ENCODE results near the gene SMOC2.

DNA sequence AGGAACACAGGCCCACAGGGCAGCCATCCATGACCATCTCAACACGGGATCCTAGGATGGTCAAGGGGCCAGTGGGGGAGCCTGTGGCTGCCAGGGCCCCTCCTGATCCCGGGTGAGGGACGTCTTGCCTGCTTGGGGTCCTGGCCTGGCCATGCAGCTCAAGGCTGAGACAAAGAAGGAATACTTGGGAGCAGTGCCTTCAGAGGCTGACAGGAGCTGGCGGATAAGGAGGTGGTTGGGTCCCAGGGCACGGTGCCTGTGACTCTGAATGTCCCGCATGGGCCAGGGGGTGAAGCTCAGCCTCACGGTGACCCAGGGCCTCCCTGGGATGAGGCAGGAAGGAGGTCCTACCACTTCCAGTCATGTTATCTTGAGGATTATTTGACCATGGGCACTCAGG is 95.2 kb downstream of the SMOC2 start:
- TF ChIP-seq POLR2AphosphoS5 (IDR thresholded peaks at IDR 0.05) (no peak), CTCF (IDR thresholded peaks at IDR 0.05) (no peak)

Measured in breast epithelium (tissue), 3 donors.